K562 (cell line): ENCODE measurements around the gene IQCN. TPM values are rescaled to one million over a fixed set of nuclear protein-coding genes. Genes with fewer than 3 reads are reported as not detected.

Experiments used
- ATAC-seq: fragments of 200-7000 bp; cut with Tn5 transposase; 3 replicates; pipeline ENCODE4 v1.9.1; 2020; ENCODE audit warnings: moderate library complexity
- BruUV-seq: library from RNA; stranded (reverse); fragments of 400-500 nt; replicated peaks from 2 replicates; lab custom pipeline; 2021; lab: Mats Ljungman, UMichigan
- CTCF ChIA-PET: fragments of 300-600 bp; formaldehyde crosslinking; extraction: SDS; loops from one replicate; lab custom pipeline; 2021; ENCODE audit warnings: low intra/inter-chr PET ratio; lab: Yijun Ruan, JAX
- POLR2A ChIA-PET: fragments of 300-600, 350-650 bp; sonication (Branson Sonifier 250); formaldehyde crosslinking; extraction: SDS; loops from one replicate; lab custom pipeline; 2021; ENCODE audit warnings: antibody characterized with exemption, inconsistent platforms; lab: Yijun Ruan, JAX
- DNase-seq, 4 experiments: peaks; one replicate each; pipeline versions ENCODE4 v3.0.0 to v3.0.0-alpha.2; 2011 to 2018; ENCODE audit warnings: low spot score in 3 of 4, mixed read lengths in 3 of 4; ENCODE audit errors: extremely low read depth in 1 of 4
- FAIRE-seq: peaks from 2 replicates; lab custom pipeline; 2011; peaks lifted over from hg19 to GRCh38; lab: Jason Lieb, UNC
- H2AFZ ChIP-seq: 2 replicates; pipeline ENCODE4 v1.6.0; 2011; ENCODE audit warnings: low read depth, low read length, control low read depth, inconsistent platforms
- H3K27ac ChIP-seq: fragments of 200-600 bp; 3 replicates; pipeline ENCODE4 v1.8.0; 2011; ENCODE audit warnings: low read depth, mild to moderate bottlenecking, control low read depth, inconsistent platforms, low read length, moderate library complexity, mixed read lengths; ENCODE audit errors: extremely low read depth
- H3K27me3 ChIP-seq, 2 experiments: fragments of 300-600 bp in 1 of 2; 2 replicates in 1 of 2; 3 replicates in 1 of 2; pipeline versions ENCODE4 v1.6.0 to v1.8.0; 2011; ENCODE audit warnings: inconsistent platforms in 2 of 2, low read length in 2 of 2, mild to moderate bottlenecking in 1 of 2, mixed read lengths in 1 of 2, moderate library complexity in 1 of 2; ENCODE audit not compliant: control insufficient read depth in 2 of 2, insufficient read depth in 2 of 2
- H3K36me3 ChIP-seq: fragments of 300-600 bp; 3 replicates; pipeline ENCODE4 v1.8.0; 2011; ENCODE audit warnings: mild to moderate bottlenecking, low read length, inconsistent platforms; ENCODE audit not compliant: control insufficient read depth, insufficient read depth
- H3K4me1 ChIP-seq, 2 experiments: fragments of 200-600 bp in 1 of 2; replicated peaks in 1 of 2; 2 replicates in 1 of 2; 3 replicates in 1 of 2; pipeline versions ENCODE4 v1.5.1 to v1.8.0; 2011; ENCODE audit warnings: inconsistent platforms in 2 of 2, low read length in 2 of 2, mild to moderate bottlenecking in 1 of 2, mixed read lengths in 1 of 2, moderate library complexity in 1 of 2; ENCODE audit not compliant: control insufficient read depth in 2 of 2, insufficient read depth in 2 of 2
- H3K4me2 ChIP-seq: 2 replicates; pipeline ENCODE4 v1.6.1; 2011; ENCODE audit warnings: low read length, control low read depth, inconsistent platforms, mixed read lengths; ENCODE audit not compliant: insufficient read depth
- H3K4me3 ChIP-seq: fragments of 200-600 bp; sonication (generic), shearing (Covaris generic); 2 replicates; pipeline ENCODE4 v1.5.1; 2016; ENCODE audit warnings: control low read depth, inconsistent platforms
- H3K79me2 ChIP-seq: fragments of 200-600 bp; 3 replicates; pipeline ENCODE4 v1.8.0; 2011; ENCODE audit warnings: low read length, inconsistent platforms; ENCODE audit not compliant: control insufficient read depth, insufficient read depth
- H3K9ac ChIP-seq, 2 experiments: 2 replicates each; pipeline versions ENCODE4 v1.6.0 to v1.6.1; 2011; ENCODE audit warnings: low read depth in 2 of 2, low read length in 2 of 2, control low read depth in 1 of 2, inconsistent platforms in 1 of 2, mild to moderate bottlenecking in 1 of 2, mixed read lengths in 1 of 2; ENCODE audit not compliant: insufficient read depth in 1 of 2
- H3K9me1 ChIP-seq: one replicate; pipeline ENCODE4 v1.6.0; 2011; ENCODE audit warnings: inconsistent platforms, mild to moderate bottlenecking, low read length, moderate library complexity; ENCODE audit not compliant: control insufficient read depth, insufficient read depth
- H3K9me3 ChIP-seq: replicated peaks from 2 replicates; pipeline ENCODE4 v1.5.1; 2011; ENCODE audit warnings: low read depth, low read length, inconsistent platforms; ENCODE audit not compliant: control insufficient read depth, insufficient read depth
- H4K20me1 ChIP-seq: replicated peaks from 2 replicates; pipeline ENCODE4 v1.6.1; 2011; ENCODE audit warnings: low read length, inconsistent platforms, mixed read lengths; ENCODE audit not compliant: control insufficient read depth, insufficient read depth
- BCOR ChIP-seq: fragments of 450-650 bp; IDR thresholded peaks from 2 replicates; pipeline ENCODE4 v1.6.1; 2016
- DMBX1 ChIP-seq: fragments of 250-450 bp; sonication (Bioruptor Pico); IDR thresholded peaks from 2 replicates; pipeline ENCODE4 v1.8.0; 2022; ENCODE audit warnings: inconsistent platforms, mild to moderate bottlenecking, moderate library complexity, borderline replicate concordance
- EHMT2 ChIP-seq: fragments of 450-650 bp; IDR thresholded peaks from 2 replicates; pipeline ENCODE4 v1.6.1; 2018; ENCODE audit warnings: antibody characterized with exemption
- ESRRB ChIP-seq: fragments of 250-450 bp; sonication (Bioruptor Pico); IDR thresholded peaks from 2 replicates; pipeline ENCODE4 v1.5.0; 2020; ENCODE audit warnings: mild to moderate bottlenecking, moderate library complexity, borderline replicate concordance
- HDAC6 ChIP-seq: IDR thresholded peaks from 2 replicates; pipeline ENCODE4 v1.6.1; 2012; ENCODE audit warnings: low read depth, mild to moderate bottlenecking, control low read depth, inconsistent platforms, low read length, moderate library complexity
- HDAC8 ChIP-seq: fragments of 450-650 bp; IDR thresholded peaks from 2 replicates; pipeline ENCODE4 v1.6.1; 2016; ENCODE audit warnings: mild to moderate bottlenecking, missing genetic modification characterization, moderate library complexity, missing compliant biosample characterization
- LEF1 ChIP-seq: fragments of 450-650 bp; IDR thresholded peaks from 2 replicates; pipeline ENCODE4 v1.6.1; 2016; ENCODE audit warnings: mild to moderate bottlenecking
- SP1 ChIP-seq: sonication (generic); formaldehyde crosslinking; IDR thresholded peaks from 2 replicates; pipeline ENCODE4 v1.8.1; 2022; ENCODE audit warnings: mild to moderate bottlenecking, missing genetic modification reagents
- TBL1XR1 ChIP-seq, 2 experiments: IDR thresholded peaks; 2 replicates each; pipeline ENCODE4 v1.6.1; 2012; ENCODE audit warnings: improper control_type of control experiment in 2 of 2, low read length in 2 of 2, mild to moderate bottlenecking in 1 of 2
- YY1 ChIP-seq, 3 experiments: IDR thresholded peaks; 2 replicates each; pipeline ENCODE4 v1.6.1; 2011; ENCODE audit warnings: low read length in 2 of 3, mild to moderate bottlenecking in 2 of 3, moderate library complexity in 2 of 3, borderline replicate concordance in 1 of 3, control low read depth in 1 of 3, low read depth in 1 of 3; ENCODE audit not compliant: insufficient read depth in 3 of 3, insufficient replicate concordance in 2 of 3, control insufficient read depth in 1 of 3, insufficient read length in 1 of 3; ENCODE audit errors: extremely low read depth in 1 of 3
- ZNF12 ChIP-seq: sonication (generic); formaldehyde crosslinking; IDR thresholded peaks from 2 replicates; pipeline ENCODE4 v1.4.0; 2020; ENCODE audit warnings: mild to moderate bottlenecking, missing genetic modification reagents
- ZNF140 ChIP-seq: fragments of 250-450 bp; sonication (Bioruptor Pico); IDR thresholded peaks from 2 replicates; pipeline ENCODE4 v1.8.0; 2021; ENCODE audit warnings: moderate library complexity, mild to moderate bottlenecking, inconsistent platforms
- ZNF143 ChIP-seq: sonication (generic); formaldehyde crosslinking; IDR thresholded peaks from 2 replicates; pipeline ENCODE4 v1.9.0; 2022; ENCODE audit warnings: mild to moderate bottlenecking, missing genetic modification reagents
- ZNF197 ChIP-seq: fragments of 200-800 bp; sonication (Bioruptor generic); IDR thresholded peaks from 2 replicates; pipeline ENCODE4 v1.6.1; 2016; ENCODE audit warnings: low read depth, missing genetic modification characterization, missing compliant biosample characterization
- ZNF324 ChIP-seq: fragments of 250-450 bp; sonication (Bioruptor Pico); IDR thresholded peaks from 2 replicates; pipeline ENCODE4 v1.4.0; 2020; ENCODE audit warnings: mild to moderate bottlenecking
- ZNF57 ChIP-seq: fragments of 450-650 bp; formaldehyde crosslinking; IDR thresholded peaks from 2 replicates; pipeline ENCODE4 v1.4.0; 2020; ENCODE audit warnings: mild to moderate bottlenecking, moderate library complexity
- WGBS: fragments of 100-300 bp; shearing (Covaris generic); methylation state at CpG from one replicate; pipeline ENCODE4 v1.1.6; 2016; ENCODE audit warnings: low coverage, mixed read lengths; ENCODE audit not compliant: insufficient coverage; ENCODE audit errors: missing lambda C conversion rate; 5-methylcytosine and 5-hydroxymethylcytosine counted together
- in situ Hi-C: fragments of 300-500 bp; cut with MboI; formaldehyde crosslinking; loops from 4 replicates; pipeline ENCODE4 v1.15.0; 2018; ENCODE audit warnings: inconsistent platforms, mixed read lengths
- intact Hi-C: fragments of 100-400 bp; cut with micrococcal nuclease; formaldehyde crosslinking; loops from 2 replicates; pipeline ENCODE4 v1.14.2; 2022
- polyA plus RNA-seq, 8 experiments: library from polyadenylated mRNA; depleted of rRNA in 4 of 8; stranded (reverse) in 5 of 8; unstranded in 3 of 8; fragments of >200 nt; fragmentation: Nextera tagmentation in 2 of 8; fragmentation: Illumina TruSeq in 1 of 8; extraction: Ambion mirVana in 2 of 8; extraction: Trizol in 1 of 8; gene quantifications; 2 replicates each; pipeline versions ENCODE4 v1.2.1 to v1.2.3, GENCODE V29; 2011 to 2014; ENCODE audit warnings: inconsistent platforms in 1 of 8, missing spikeins in 1 of 8
- total RNA-seq, 7 experiments: library from RNA; depleted of rRNA in 6 of 7; stranded (reverse); fragments of >200 nt in 6 of 7; fragmentation: Illumina TruSeq in 2 of 7; extraction: Trizol in 2 of 7; gene quantifications; 2 replicates each; pipeline versions ENCODE4 v1.2.1 to v1.2.3, GENCODE V29; 2011 to 2021; ENCODE audit warnings: low replicate concordance in 1 of 7
- TF ChIP-seq, protein P1 (sequence below), 2 experiments: IDR thresholded peaks; 2 replicates each; pipeline ENCODE4 v1.6.1; 2011; ENCODE audit warnings: borderline replicate concordance in 1 of 2, control low read depth in 1 of 2, low read depth in 1 of 2, low read length in 1 of 2, mild to moderate bottlenecking in 1 of 2, mixed read lengths in 1 of 2, moderate library complexity in 1 of 2; ENCODE audit not compliant: insufficient read depth in 1 of 2, insufficient read length in 1 of 2, poor library complexity in 1 of 2, severe bottlenecking in 1 of 2; ENCODE audit errors: extremely low read depth in 1 of 2
- TF ChIP-seq, protein P2 (sequence below): fragments of 450-650 bp; formaldehyde crosslinking; IDR thresholded peaks from 2 replicates; pipeline ENCODE4 v1.4.0; 2020; ENCODE audit warnings: mild to moderate bottlenecking, moderate library complexity
- TF ChIP-seq, protein P3 (sequence below): conservative IDR thresholded peaks from 2 replicates; pipeline ENCODE4 v1.6.1; 2011; ENCODE audit warnings: low read depth, mild to moderate bottlenecking, low read length; ENCODE audit not compliant: control insufficient read depth

Gene IQCN
- total and polyA plus RNA-seq, 9 of the 15 experiments (the other 6 are each of a cell fraction or from before 2014, with no cell fraction given), result 0.01 to 0.07 (median 0.04) TPM; not detected in 3

DNA sequence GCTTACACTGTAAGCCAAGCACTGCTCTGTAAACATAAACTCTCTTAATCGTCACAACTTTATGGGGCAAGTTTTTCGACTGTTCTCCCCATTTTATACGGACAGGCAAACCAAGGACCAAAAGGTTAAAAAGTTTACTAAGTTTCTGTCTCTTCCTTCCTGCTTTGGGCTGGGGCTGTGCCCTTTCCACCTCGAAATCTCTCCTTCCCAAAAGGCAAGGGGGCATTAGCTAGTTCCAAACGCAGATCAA, 4.9 kb upstream of the IQCN start:
- ATAC-seq, result no peak
- ChIA-PET POLR2A (interaction anchor here (0.5 to 8.5 kb wide), 41 partner anchors 10 to 530 kb away, joined by 3 to 122 read pairs (median 7); partner anchors contain the start of genes GDF15, LSM4, MPV17L2 and PGPEP1), CTCF (interaction anchor here (0.6 to 2.2 kb wide), 4 partner anchors 45 to 79 kb away, joined by 3 to 11 read pairs (median 5); no protein-coding TSS in a partner anchor)
- intact Hi-C loops, result loop anchor here (1.0 kb wide), 1 partner anchor 44 kb away; the partner anchor contains the start of gene LSM4
- H3K9ac ChIP-seq, result peak overlapping the region; percentile 99 to 100
- in situ Hi-C loops, result loop anchor here (5.0 kb wide), 1 partner anchor 43 kb away; the partner anchor contains the start of gene LSM4
- peak overlapping the region; percentile 99 for H3K27ac ChIP-seq
- no peaks in the 10 kb centered on the region for H3K9me3 ChIP-seq
- peaks cover 21% of the 10 kb centered on the region for H3K36me3 ChIP-seq
- BruUV-seq, result no TSS peak
- peaks cover 26% of the 10 kb centered on the region for H4K20me1 ChIP-seq
- FAIRE-seq, result no peak
- H3K4me3 ChIP-seq, result peak overlapping the region; percentile 100
- H3K4me1 ChIP-seq, result peaks cover 27 to 67% of the 10 kb centered on the region in 2 experiments
- H2AFZ ChIP-seq, result no peak overlapping the region
- 1% methylated on average over 5 of the region's 5 CpGs for WGBS
- H3K79me2 ChIP-seq, result peaks cover 47% of the 10 kb centered on the region
- H3K4me2 ChIP-seq, result peak overlapping the region; percentile 99
- no peaks in the 10 kb centered on the region for H3K27me3 ChIP-seq
- no peak for DNase-seq
- peaks cover 15% of the 10 kb centered on the region for H3K9me1 ChIP-seq
- TF ChIP-seq ZNF324 (no peak), BCOR (no peak), ZNF143 (no peak), YY1 (IDR thresholded peaks at IDR 0.05; ENCODE audit: borderline replicate concordance in 1 of 3, control insufficient read depth in 1 of 3, extremely low read depth in 1 of 3, insufficient read depth in 3 of 3, insufficient read length in 1 of 3, insufficient replicate concordance in 2 of 3, low read depth in 1 of 3, low read length in 2 of 3) (no peak), TBL1XR1 (IDR thresholded peaks at IDR 0.05; ENCODE audit: low read length in 2 of 2) (no peak; a peak in 1 of 4 replicates), EHMT2 (no peak), HDAC8 (no peak), HDAC6 (no peak), LEF1 (peak; percentile 29; the same call in 1 of the 2 replicates), ZNF197 (CRISPR knock-in tag) (no peak), ZNF57 (CRISPR knock-in tag) (no peak), SP1 (CRISPR knock-in tag) (no peak), DMBX1 (CRISPR knock-in tag) (no peak), ZNF140 (CRISPR knock-in tag) (no peak), ESRRB (0 out of 2 replicates have a peak, but pooled peaks have one; percentile 76), ZNF12 (CRISPR knock-in tag) (no peak)
- TF ChIP-seq, protein P1, sequence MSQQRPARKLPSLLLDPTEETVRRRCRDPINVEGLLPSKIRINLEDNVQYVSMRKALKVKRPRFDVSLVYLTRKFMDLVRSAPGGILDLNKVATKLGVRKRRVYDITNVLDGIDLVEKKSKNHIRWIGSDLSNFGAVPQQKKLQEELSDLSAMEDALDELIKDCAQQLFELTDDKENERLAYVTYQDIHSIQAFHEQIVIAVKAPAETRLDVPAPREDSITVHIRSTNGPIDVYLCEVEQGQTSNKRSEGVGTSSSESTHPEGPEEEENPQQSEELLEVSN (IDR thresholded peaks at IDR 0.05; ENCODE audit: borderline replicate concordance in 1 of 2, extremely low read depth in 1 of 2, insufficient read depth in 1 of 2, insufficient read length in 1 of 2, low read depth in 1 of 2, low read length in 1 of 2, poor library complexity in 1 of 2, severe bottlenecking in 1 of 2), result no peak
- TF ChIP-seq, protein P2, sequence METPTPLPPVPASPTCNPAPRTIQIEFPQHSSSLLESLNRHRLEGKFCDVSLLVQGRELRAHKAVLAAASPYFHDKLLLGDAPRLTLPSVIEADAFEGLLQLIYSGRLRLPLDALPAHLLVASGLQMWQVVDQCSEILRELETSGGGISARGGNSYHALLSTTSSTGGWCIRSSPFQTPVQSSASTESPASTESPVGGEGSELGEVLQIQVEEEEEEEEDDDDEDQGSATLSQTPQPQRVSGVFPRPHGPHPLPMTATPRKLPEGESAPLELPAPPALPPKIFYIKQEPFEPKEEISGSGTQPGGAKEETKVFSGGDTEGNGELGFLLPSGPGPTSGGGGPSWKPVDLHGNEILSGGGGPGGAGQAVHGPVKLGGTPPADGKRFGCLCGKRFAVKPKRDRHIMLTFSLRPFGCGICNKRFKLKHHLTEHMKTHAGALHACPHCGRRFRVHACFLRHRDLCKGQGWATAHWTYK, result 0 out of 2 replicates have a peak, but pooled peaks have one; percentile 0
- TF ChIP-seq, protein P3, sequence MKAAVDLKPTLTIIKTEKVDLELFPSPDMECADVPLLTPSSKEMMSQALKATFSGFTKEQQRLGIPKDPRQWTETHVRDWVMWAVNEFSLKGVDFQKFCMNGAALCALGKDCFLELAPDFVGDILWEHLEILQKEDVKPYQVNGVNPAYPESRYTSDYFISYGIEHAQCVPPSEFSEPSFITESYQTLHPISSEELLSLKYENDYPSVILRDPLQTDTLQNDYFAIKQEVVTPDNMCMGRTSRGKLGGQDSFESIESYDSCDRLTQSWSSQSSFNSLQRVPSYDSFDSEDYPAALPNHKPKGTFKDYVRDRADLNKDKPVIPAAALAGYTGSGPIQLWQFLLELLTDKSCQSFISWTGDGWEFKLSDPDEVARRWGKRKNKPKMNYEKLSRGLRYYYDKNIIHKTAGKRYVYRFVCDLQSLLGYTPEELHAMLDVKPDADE, result no peak
